HepG2 (cell line): Measurements from ENCODE around the gene PMEL. TPM values are rescaled to one million over a fixed set of nuclear protein-coding genes. Genes with fewer than 3 reads are reported as not detected.

Source experiments
- CREM ChIP-seq, 2 experiments: sonication (generic) in 1 of 2; formaldehyde crosslinking in 1 of 2; IDR thresholded peaks; 2 replicates each; pipeline versions ENCODE4 v1.4.0 to v1.6.1; 2016 to 2020; ENCODE audit warnings: antibody characterized with exemption in 1 of 2, mild to moderate bottlenecking in 1 of 2, missing genetic modification reagents in 1 of 2
- E2F1 ChIP-seq: sonication (generic); formaldehyde crosslinking; IDR thresholded peaks from 2 replicates; pipeline ENCODE4 v1.5.0; 2020; ENCODE audit warnings: missing genetic modification reagents
- E2F5 ChIP-seq: sonication (generic); formaldehyde crosslinking; conservative IDR thresholded peaks from 2 replicates; pipeline ENCODE4 v1.4.0; 2020; ENCODE audit warnings: missing genetic modification reagents
- EZH2 ChIP-seq: conservative IDR thresholded peaks from 2 replicates; pipeline ENCODE4 v1.6.1; 2012; ENCODE audit warnings: mild to moderate bottlenecking, low read depth, low read length, moderate library complexity
- MAFG ChIP-seq: sonication (generic); formaldehyde crosslinking; IDR thresholded peaks from 2 replicates; pipeline ENCODE4 v1.5.1; 2020; ENCODE audit warnings: mild to moderate bottlenecking, missing genetic modification reagents
- MXI1 ChIP-seq: IDR thresholded peaks from 3 replicates; pipeline ENCODE4 v1.6.1; 2012; ENCODE audit warnings: low read depth, low read length, inconsistent platforms, borderline replicate concordance
- NFKB2 ChIP-seq: sonication (generic); formaldehyde crosslinking; IDR thresholded peaks from 2 replicates; pipeline ENCODE4 v1.4.0; 2020; ENCODE audit warnings: missing genetic modification reagents, borderline replicate concordance
- PAX8 ChIP-seq: sonication (generic); formaldehyde crosslinking; IDR thresholded peaks from 2 replicates; pipeline ENCODE4 v1.8.0; 2022; ENCODE audit warnings: mild to moderate bottlenecking, missing genetic modification reagents, borderline replicate concordance
- PHF21A ChIP-seq: sonication (generic); formaldehyde crosslinking; IDR thresholded peaks from 2 replicates; pipeline ENCODE4 v1.5.0; 2020; ENCODE audit warnings: mild to moderate bottlenecking, missing genetic modification reagents
- POLR2A ChIP-seq, 2 experiments: IDR thresholded peaks; 2 replicates each; pipeline ENCODE4 v1.6.1; 2011; ENCODE audit warnings: low read depth in 2 of 2, low read length in 2 of 2, mild to moderate bottlenecking in 1 of 2, moderate library complexity in 1 of 2; ENCODE audit not compliant: insufficient read depth in 1 of 2
- POLR2G ChIP-seq: fragments of 200-400 bp; formaldehyde crosslinking; IDR thresholded peaks from 2 replicates; pipeline ENCODE4 v1.6.1; 2018; ENCODE audit warnings: mild to moderate bottlenecking, low read depth, low read length, moderate library complexity
- SNAI1 ChIP-seq: sonication (generic); formaldehyde crosslinking; IDR thresholded peaks from 2 replicates; pipeline ENCODE4 v1.5.0; 2020; ENCODE audit warnings: mild to moderate bottlenecking, missing genetic modification reagents, borderline replicate concordance
- TAF1 ChIP-seq: sonication (generic); formaldehyde crosslinking; IDR thresholded peaks from 2 replicates; pipeline ENCODE4 v1.4.0; 2020; ENCODE audit warnings: missing genetic modification reagents
- TARDBP ChIP-seq: sonication (generic); formaldehyde crosslinking; IDR thresholded peaks from 2 replicates; pipeline ENCODE4 v1.8.0; 2022; ENCODE audit warnings: mild to moderate bottlenecking, missing genetic modification reagents
- TGIF2 ChIP-seq: IDR thresholded peaks from 2 replicates; pipeline ENCODE4 v1.6.1; 2016; ENCODE audit warnings: control low read depth, missing compliant biosample characterization
- ZBTB3 ChIP-seq: sonication (generic); formaldehyde crosslinking; IDR thresholded peaks from 2 replicates; pipeline ENCODE4 v1.4.0; 2020; ENCODE audit warnings: low read depth, mild to moderate bottlenecking, moderate library complexity, missing genetic modification reagents, borderline replicate concordance
- ZFP1 ChIP-seq: IDR thresholded peaks from 2 replicates; pipeline ENCODE4 v1.6.1; 2016
- ZFP91 ChIP-seq: sonication (generic); formaldehyde crosslinking; IDR thresholded peaks from 2 replicates; pipeline ENCODE4 v1.9.0; 2022; ENCODE audit warnings: missing genetic modification reagents, mild to moderate bottlenecking, borderline replicate concordance
- ZFX ChIP-seq: sonication (generic); formaldehyde crosslinking; IDR thresholded peaks from 2 replicates; pipeline ENCODE4 v1.4.0; 2020; ENCODE audit warnings: mild to moderate bottlenecking, low read depth, missing genetic modification reagents, moderate library complexity
- ZNF256 ChIP-seq: sonication (generic); formaldehyde crosslinking; conservative IDR thresholded peaks from 2 replicates; pipeline ENCODE4 v1.4.0; 2020; ENCODE audit warnings: missing genetic modification reagents
- ZNF34 ChIP-seq: sonication (generic); formaldehyde crosslinking; IDR thresholded peaks from 2 replicates; pipeline ENCODE4 v1.4.0; 2020; ENCODE audit warnings: mild to moderate bottlenecking, missing genetic modification reagents, borderline replicate concordance
- ZNF615 ChIP-seq: sonication (generic); formaldehyde crosslinking; IDR thresholded peaks from 2 replicates; pipeline ENCODE4 v1.5.0; 2020; ENCODE audit warnings: mild to moderate bottlenecking, missing genetic modification reagents, borderline replicate concordance
- ZNF704 ChIP-seq: sonication (generic); formaldehyde crosslinking; IDR thresholded peaks from 2 replicates; pipeline ENCODE4 v1.8.1; 2023; ENCODE audit warnings: mild to moderate bottlenecking, inconsistent platforms, moderate library complexity, missing genetic modification reagents, borderline replicate concordance
- ZNF883 ChIP-seq: sonication (generic); formaldehyde crosslinking; IDR thresholded peaks from 2 replicates; pipeline ENCODE4 v1.5.1; 2020; ENCODE audit warnings: mild to moderate bottlenecking, missing genetic modification reagents; ENCODE audit errors: not compliant biosample characterization
- polyA plus RNA-seq, 8 experiments: library from polyadenylated mRNA; depleted of rRNA in 3 of 8; stranded (reverse) in 7 of 8; unstranded in 1 of 8; fragments of >200 nt; fragmentation: Illumina TruSeq in 4 of 8; extraction: Trizol in 4 of 8; gene quantifications; 2 replicates each; pipeline versions ENCODE4 v1.2.1 to v1.2.3, GENCODE V29; 2011 to 2016; ENCODE audit warnings: low read depth in 4 of 8, missing spikeins in 1 of 8, mixed read lengths in 1 of 8; ENCODE audit not compliant: insufficient read depth in 1 of 8
- total RNA-seq, 5 experiments: library from RNA; depleted of rRNA; stranded (reverse); fragments of >200 nt; fragmentation: Illumina TruSeq; extraction: Trizol; gene quantifications; 2 replicates each; pipeline ENCODE4 v1.2.3, GENCODE V29; 2016; ENCODE audit warnings: low read depth in 1 of 5

Gene PMEL
- total and polyA plus RNA-seq, 2 of the 13 experiments (the other 11 are each of a cell fraction or from before 2014, with no cell fraction given) = 0.49 to 3.3 TPM

GRCh38 chr12:55966408-55967281, 803 bp upstream of the PMEL start, which contains the start of gene CDK2 (continued):
- TF ChIP-seq E2F1 (CRISPR knock-in tag) = peak; percentile 79; the same call in 1 of the 2 replicates
- TF ChIP-seq ZFP1 (CRISPR knock-in tag) = no peak
- TF ChIP-seq EZH2 = no peak
- no peak; the same call in 1 of the 2 replicates for TF ChIP-seq TGIF2
- TF ChIP-seq PHF21A (CRISPR knock-in tag) = peak; percentile 31; the same call in 1 of the 2 replicates
- TF ChIP-seq ZNF704 = peak; percentile 28; the same call in 1 of the 2 replicates
- TF ChIP-seq ZNF615 (CRISPR knock-in tag) = no peak
- TF ChIP-seq ZNF256 = no peak
- TF ChIP-seq CREM (IDR thresholded peaks at IDR 0.05) = peak; percentile 62; the same call in 1 of the 2 replicates
- no peak for TF ChIP-seq CREM (CRISPR knock-in tag; IDR thresholded peaks at IDR 0.05)
- 0 out of 2 replicates have a peak, but pooled peaks have one; percentile 54 for TF ChIP-seq ZNF34 (CRISPR knock-in tag)
- 0 out of 2 replicates have a peak, but pooled peaks have one; percentile 33 for TF ChIP-seq PAX8 (CRISPR knock-in tag)
- TF ChIP-seq E2F5 (CRISPR knock-in tag) = 0 out of 2 replicates have a peak, but pooled peaks have one; percentile 17
- TF ChIP-seq NFKB2 = peak; percentile 57; the same call in 1 of the 2 replicates
- peak; percentile 73; the same call in 1 of the 2 replicates for TF ChIP-seq ZFX (CRISPR knock-in tag)
- TF ChIP-seq ZBTB3 (CRISPR knock-in tag) = 0 out of 2 replicates have a peak, but pooled peaks have one; percentile 76
- TF ChIP-seq POLR2A (IDR thresholded peaks at IDR 0.05; ENCODE audit: insufficient read depth in 1 of 2, low read depth in 2 of 2, low read length in 2 of 2) = peak; percentile 34 to 73; a peak in 2 of 4 replicates
- TF ChIP-seq TAF1 (CRISPR knock-in tag) = peak; percentile 65; the same call in 1 of the 2 replicates
- peak; percentile 72; the same call in 1 of the 2 replicates for TF ChIP-seq POLR2G
- TF ChIP-seq MAFG = no peak
- TF ChIP-seq ZFP91 = no peak; the same call in 1 of the 2 replicates
- peak; percentile 32; the same call in 1 of the 2 replicates for TF ChIP-seq TARDBP (CRISPR knock-in tag)
- TF ChIP-seq MXI1 = 0 out of 3 replicates have a peak, but pooled peaks have one; percentile 40
- 0 out of 2 replicates have a peak, but pooled peaks have one; percentile 47 for TF ChIP-seq SNAI1 (CRISPR knock-in tag)
- peak; percentile 42 for TF ChIP-seq ZNF883 (CRISPR knock-in tag)
